GM23338 (cell line): ENCODE data around the gene ERCC5. TPM values are rescaled to one million over a fixed set of nuclear protein-coding genes. Genes with fewer than 3 reads are reported as not detected.

ENCODE experiments used
- ATAC-seq: fragments of 200-7000 bp; cut with Tn5 transposase; 3 replicates; pipeline ENCODE4 v1.9.1; 2020
- DNase-seq: peaks from one replicate; pipeline ENCODE4 v3.0.0-alpha.2; 2015; ENCODE audit warnings: low spot score
- H2AFZ ChIP-seq: fragments of 200-600 bp; sonication (generic); 2 replicates; pipeline ENCODE4 v1.8.0; 2016; ENCODE audit warnings: antibody characterized with exemption, mild to moderate bottlenecking, moderate library complexity
- H3F3A ChIP-seq: fragments of 200-600 bp; sonication (generic); replicated peaks from 2 replicates; pipeline ENCODE4 v1.8.0; 2017; ENCODE audit warnings: antibody characterized with exemption, mixed run types, low read depth
- H3K27ac ChIP-seq: fragments of 200-600 bp; sonication (generic); 2 replicates; pipeline ENCODE4 v1.6.1; 2016; ENCODE audit warnings: low read depth
- H3K27me3 ChIP-seq: fragments of 200-600 bp; sonication (generic); 2 replicates; pipeline ENCODE4 v1.8.0; 2016; ENCODE audit warnings: mild to moderate bottlenecking, mixed run types, moderate library complexity; ENCODE audit not compliant: insufficient read depth
- H3K36me3 ChIP-seq: fragments of 200-600 bp; sonication (generic); 2 replicates; pipeline ENCODE4 v1.8.0; 2016; ENCODE audit warnings: mild to moderate bottlenecking; ENCODE audit not compliant: insufficient read depth
- H3K4me1 ChIP-seq: fragments of 200-600 bp; sonication (generic); 2 replicates; pipeline ENCODE4 v1.8.0; 2016; ENCODE audit warnings: mild to moderate bottlenecking, moderate library complexity; ENCODE audit not compliant: insufficient read depth
- H3K4me2 ChIP-seq: fragments of 200-600 bp; sonication (generic); 2 replicates; pipeline ENCODE4 v1.7.1; 2017; ENCODE audit warnings: mixed run types
- H3K4me3 ChIP-seq: fragments of 200-600 bp; sonication (generic); 2 replicates; pipeline ENCODE4 v1.6.1; 2016; ENCODE audit warnings: mixed run types
- H3K79me2 ChIP-seq: fragments of 200-600 bp; sonication (generic); replicated peaks from 2 replicates; pipeline ENCODE4 v1.8.0; 2017; ENCODE audit warnings: mild to moderate bottlenecking; ENCODE audit not compliant: insufficient read depth
- H3K9me2 ChIP-seq: fragments of 200-600 bp; sonication (generic); 2 replicates; pipeline ENCODE4 v1.8.0; 2017; ENCODE audit not compliant: insufficient read depth
- H4K20me1 ChIP-seq: fragments of 200-600 bp; sonication (generic); replicated peaks from 2 replicates; pipeline ENCODE4 v1.8.0; 2017; ENCODE audit warnings: mild to moderate bottlenecking; ENCODE audit not compliant: insufficient read depth
- H3K27ac Mint-ChIP-seq: 2 replicates; pipeline ENCODE4 v1.8.0; 2020; ENCODE audit warnings: inconsistent platforms, mild to moderate bottlenecking, moderate library complexity, mixed read lengths
- H3K27me3 Mint-ChIP-seq: 3 replicates; pipeline ENCODE4 v1.8.0; 2022; ENCODE audit warnings: low read depth, mild to moderate bottlenecking, moderate library complexity, mixed read lengths, inconsistent platforms; ENCODE audit not compliant: insufficient read depth, poor library complexity
- H3K36me3 Mint-ChIP-seq: 3 replicates; pipeline ENCODE4 v1.8.0; 2021; ENCODE audit warnings: low read depth, mild to moderate bottlenecking, inconsistent platforms, moderate library complexity, mixed read lengths
- H3K4me1 Mint-ChIP-seq: 3 replicates; pipeline ENCODE4 v1.8.0; 2020; ENCODE audit warnings: mild to moderate bottlenecking, inconsistent platforms, mixed read lengths
- H3K4me3 Mint-ChIP-seq: 3 replicates; pipeline ENCODE4 v1.8.0; 2021; ENCODE audit warnings: moderate library complexity, mild to moderate bottlenecking, inconsistent platforms, mixed read lengths
- H3K9me3 Mint-ChIP-seq: 3 replicates; pipeline ENCODE4 v1.8.0; 2020; ENCODE audit warnings: moderate library complexity, mild to moderate bottlenecking, inconsistent platforms, mixed read lengths
- CTCF ChIP-seq, 2 experiments: fragments of 200-600 bp in 1 of 2; sonication (generic) in 1 of 2; conservative IDR thresholded peaks; 2 replicates each; pipeline versions ENCODE4 v1.5.1 to v1.6.1; 2016 to 2017; ENCODE audit warnings: antibody characterized with exemption in 2 of 2, low read depth in 2 of 2, mild to moderate bottlenecking in 2 of 2, moderate library complexity in 1 of 2
- ETS1 ChIP-seq: IDR thresholded peaks from 2 replicates; pipeline ENCODE4 v1.6.1; 2016; ENCODE audit warnings: antibody characterized with exemption
- EZH2phosphoT487 ChIP-seq: fragments of 200-600 bp; sonication (generic); IDR thresholded peaks from one replicate; pipeline ENCODE4 v1.8.1; 2018; ENCODE audit warnings: antibody characterized with exemption; ENCODE audit not compliant: unreplicated experiment
- JUNB ChIP-seq: IDR thresholded peaks from one replicate; pipeline ENCODE4 v1.6.1; 2016; ENCODE audit warnings: antibody characterized with exemption; ENCODE audit not compliant: unreplicated experiment
- NANOG ChIP-seq: IDR thresholded peaks from 2 replicates; pipeline ENCODE4 v1.6.1; 2016; ENCODE audit warnings: antibody characterized with exemption, borderline replicate concordance
- STAT1 ChIP-seq: IDR thresholded peaks from one replicate; pipeline ENCODE4 v1.6.1; 2016; ENCODE audit warnings: antibody characterized with exemption; ENCODE audit not compliant: unreplicated experiment
- ZNF114 ChIP-seq: fragments of 250-450 bp; sonication (Bioruptor Pico); IDR thresholded peaks from 2 replicates; pipeline ENCODE4 v1.5.0; 2020; ENCODE audit warnings: mild to moderate bottlenecking, moderate library complexity
- ZNF331 ChIP-seq: fragments of 250-450 bp; sonication (Bioruptor Pico); IDR thresholded peaks from 2 replicates; pipeline ENCODE4 v1.5.0; 2020; ENCODE audit warnings: low read depth, mild to moderate bottlenecking, moderate library complexity
- ZNF462 ChIP-seq: fragments of 250-450 bp; sonication (Bioruptor Pico); IDR thresholded peaks from 2 replicates; pipeline ENCODE4 v1.5.0; 2020; ENCODE audit warnings: mild to moderate bottlenecking, moderate library complexity
- polyA plus RNA-seq: library from polyadenylated mRNA; unstranded; fragments of >200 nt; fragmentation: Nextera tagmentation; extraction: Ambion mirVana; gene quantifications from 2 replicates; pipeline ENCODE4 v1.2.1, GENCODE V29; 2016
- total RNA-seq: library from RNA; depleted of rRNA; stranded (reverse); fragments of >200 nt; shearing (Covaris generic); gene quantifications from 2 replicates; pipeline ENCODE4 v1.2.3, GENCODE V29; 2014

Gene ERCC5
- total and polyA plus RNA-seq, 2 experiments from 2014 or later = 25.4 to 26.2 TPM

GRCh38 chr13:102836471-102836870 lies 9.4 kb upstream of the ERCC5 start:
- H3F3A ChIP-seq = no peaks in the 10 kb centered on the region
- H3K27ac Mint-ChIP-seq = no peak overlapping the region
- DNase-seq (no peak), ATAC-seq (no peak)
- H3K9me3 Mint-ChIP-seq = no peaks in the 10 kb centered on the region
- no peak overlapping the region for H3K4me3 Mint-ChIP-seq
- H3K4me1 Mint-ChIP-seq = no peaks in the 10 kb centered on the region
- no peak for TF ChIP-seq ZNF114 (CRISPR knock-in tag)
- no peak for TF ChIP-seq EZH2phosphoT487
- no peak for TF ChIP-seq JUNB
- no peak for TF ChIP-seq STAT1
- H3K27me3 Mint-ChIP-seq = no peaks in the 10 kb centered on the region
- H3K79me2 ChIP-seq = no peaks in the 10 kb centered on the region
- no peaks in the 10 kb centered on the region for H3K4me1 ChIP-seq
- no peaks in the 10 kb centered on the region for H3K9me2 ChIP-seq
- H3K27me3 ChIP-seq = no peaks in the 10 kb centered on the region
- no peak overlapping the region for H3K27ac ChIP-seq
- H2AFZ ChIP-seq = no peak overlapping the region
- no peaks in the 10 kb centered on the region for H3K36me3 ChIP-seq
- no peak overlapping the region for H3K4me2 ChIP-seq
- H3K36me3 Mint-ChIP-seq = no peaks in the 10 kb centered on the region
- H4K20me1 ChIP-seq = no peaks in the 10 kb centered on the region
- H3K4me3 ChIP-seq = no peak overlapping the region

- Histone ChIP-seq H3K36me3 (no peaks in the 10 kb centered on the region), H2AFZ (no peak overlapping the region), H3K27me3 (no peaks in the 10 kb centered on the region), H3K4me1 (no peaks in the 10 kb centered on the region), H3K79me2 (no peaks in the 10 kb centered on the region), H3K27ac (no peak overlapping the region), H3K9me2 (no peaks in the 10 kb centered on the region), H3F3A (no peaks in the 10 kb centered on the region), H3K4me2 (no peak overlapping the region), H4K20me1 (no peaks in the 10 kb centered on the region), H3K4me3 (no peak overlapping the region)
- no peak for DNase-seq
- no peak for ATAC-seq
- Mint-ChIP-seq H3K27ac (no peak overlapping the region), H3K4me3 (no peak overlapping the region), H3K36me3 (no peaks in the 10 kb centered on the region), H3K27me3 (no peaks in the 10 kb centered on the region), H3K9me3 (no peaks in the 10 kb centered on the region), H3K4me1 (no peaks in the 10 kb centered on the region)
- no peak for TF ChIP-seq JUNB
- no peak for TF ChIP-seq CTCF (conservative IDR thresholded peaks at IDR 0.05; ENCODE audit: low read depth in 2 of 2)
- no peak for TF ChIP-seq NANOG
- TF ChIP-seq ZNF331 = no peak
Observed at GRCh38 chr13:102838273-102838672, 7.6 kb upstream of the ERCC5 start.

GRCh38 chr13:102838982-102839381 lies 6.8 kb upstream of the ERCC5 start:
- no peak overlapping the region for H3K4me3 Mint-ChIP-seq
- ATAC-seq (no peak), DNase-seq (no peak)
- Histone ChIP-seq H3K9me2 (no peaks in the 10 kb centered on the region), H4K20me1 (no peaks in the 10 kb centered on the region), H3K79me2 (no peaks in the 10 kb centered on the region), H3K27me3 (no peaks in the 10 kb centered on the region), H3K36me3 (no peaks in the 10 kb centered on the region), H3K4me1 (no peaks in the 10 kb centered on the region), H3K4me2 (no peak overlapping the region), H3F3A (no peaks in the 10 kb centered on the region), H2AFZ (no peak overlapping the region), H3K4me3 (no peak overlapping the region), H3K27ac (no peak overlapping the region)
- no peak overlapping the region for H3K27ac Mint-ChIP-seq
- no peaks in the 10 kb centered on the region for H3K36me3 Mint-ChIP-seq
- H3K9me3 Mint-ChIP-seq = no peaks in the 10 kb centered on the region
- no peaks in the 10 kb centered on the region for H3K4me1 Mint-ChIP-seq
- H3K27me3 Mint-ChIP-seq = no peaks in the 10 kb centered on the region
- no peak for TF ChIP-seq ETS1
- TF ChIP-seq ZNF462 = no peak
